HG03175 (cell line): Measurements from ENCODE around the gene CD200.
"Not testable (repeated sequence)": the region's sequence is repeated elsewhere in the genome, so short reads cannot be mapped to it uniquely, and the experiment has no call there.

Experiments
- ATAC-seq: cut with Tn5 transposase; IDR thresholded peaks from one replicate; pipeline ENCODE4 v1.9.1; 2021; ENCODE audit warnings: mild to moderate bottlenecking, moderate library complexity; ENCODE audit not compliant: unreplicated experiment

Gene CD200

DNA sequence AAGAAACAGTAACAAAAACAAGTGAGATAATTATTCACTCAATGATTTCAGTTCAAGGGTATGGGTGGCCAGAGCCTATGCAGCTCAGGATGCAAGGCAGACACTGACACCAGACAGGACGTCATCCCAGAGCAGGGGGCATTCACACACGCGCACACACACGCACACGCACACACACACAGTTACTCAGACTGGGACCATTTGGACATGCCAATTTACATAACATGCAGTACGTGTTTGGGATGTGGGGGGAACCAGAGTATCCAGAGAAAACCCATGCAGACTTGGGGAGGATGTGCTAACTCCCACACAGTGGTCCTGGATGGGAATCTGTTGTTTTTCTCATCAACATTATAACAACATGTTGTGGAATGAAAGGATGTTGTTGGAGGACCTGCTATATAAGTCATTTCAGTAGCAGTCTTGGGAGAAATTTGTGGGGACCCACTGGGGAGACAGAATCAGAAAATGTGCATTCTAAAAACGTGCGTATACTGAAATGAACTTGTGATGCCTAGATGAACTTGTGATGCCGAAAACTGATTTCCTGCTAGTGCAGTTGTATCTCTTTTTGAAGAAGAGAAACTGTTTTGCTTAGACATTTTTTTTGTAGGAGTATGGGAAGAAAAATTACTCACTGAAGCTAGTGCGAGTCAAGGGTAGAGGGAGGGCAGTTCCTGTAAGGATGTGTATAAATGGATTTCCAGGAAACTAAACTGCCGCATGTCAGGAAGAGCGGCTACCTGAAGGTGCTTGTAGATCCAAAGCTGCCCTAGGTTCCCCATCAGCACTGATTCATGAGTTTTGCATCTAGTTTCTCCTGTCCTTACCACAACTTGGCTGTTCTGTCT is 25.2 kb downstream of the CD200 start:
- no peak for ATAC-seq

- ATAC-seq: no peak
These were observed 27.6 kb downstream of the CD200 start for GRCh38 chr3:112360561-112360960.

DNA sequence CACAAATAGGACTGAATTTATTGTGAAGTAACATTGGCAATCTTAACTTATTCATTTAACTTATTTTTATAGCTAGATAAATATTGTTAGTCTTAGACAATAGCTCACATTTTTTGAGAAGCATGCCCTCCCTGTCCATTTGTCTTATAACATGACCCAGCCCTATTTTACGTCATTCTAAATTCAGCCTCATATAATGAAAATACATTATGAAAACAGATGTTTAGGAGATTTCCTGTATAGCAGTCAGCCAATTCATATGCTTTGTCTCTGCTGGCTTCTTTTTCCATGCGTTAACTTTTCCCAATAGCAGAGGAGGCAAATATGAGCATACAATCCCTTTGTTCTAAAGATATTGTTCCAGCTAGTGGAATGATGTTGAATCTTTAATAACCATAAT is 29.3 kb downstream of the CD200 start:
- no peak for ATAC-seq

GRCh38 chr3:112364291-112364690 is 31.3 kb downstream of the CD200 start:
- ATAC-seq: peak; percentile 51

DNA sequence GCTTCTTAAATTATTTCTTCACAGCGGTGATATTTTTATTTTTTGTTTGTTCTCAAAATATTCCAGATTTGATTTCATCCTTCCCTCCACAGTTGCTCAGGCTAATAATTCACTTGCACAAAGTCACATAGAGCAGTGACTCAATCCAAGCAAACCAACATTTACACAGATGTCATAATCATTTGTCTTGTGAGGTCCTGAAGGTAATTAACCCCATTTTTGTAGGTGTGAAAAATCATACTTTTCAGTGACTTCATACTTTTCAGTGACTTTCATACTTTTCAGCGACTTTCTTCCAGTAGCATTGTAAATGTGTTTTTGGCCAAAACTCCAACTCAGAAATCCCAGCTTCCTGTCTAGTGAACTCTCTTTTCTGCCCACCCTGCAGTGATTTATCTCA is 32.1 kb downstream of the CD200 start:
- no peak for ATAC-seq

DNA sequence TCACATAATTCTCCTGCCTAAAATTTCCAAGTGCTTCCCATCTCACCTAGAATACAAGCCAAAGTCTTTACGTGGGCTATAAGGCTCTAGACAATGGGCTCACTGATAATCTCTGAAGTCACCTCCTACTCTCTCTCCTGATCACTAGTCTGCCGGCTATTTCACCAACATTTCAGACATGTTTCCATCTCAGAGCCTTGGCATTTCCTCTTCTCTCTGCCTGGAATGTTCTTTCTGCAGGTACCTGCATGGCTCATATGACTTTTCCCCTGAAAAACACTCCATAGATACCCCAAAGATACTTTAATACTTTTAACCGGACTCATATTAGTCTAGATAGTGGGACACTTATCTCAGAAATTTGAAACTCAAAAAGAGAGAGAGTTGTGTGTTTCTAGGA is 32.7 kb downstream of the CD200 start:
- ATAC-seq: no peak

- ATAC-seq: no peak
These were observed 33.6 kb downstream of the CD200 start for GRCh38 chr3:112366522-112366921.

- ATAC-seq: no peak
These were observed 38.6 kb downstream of the CD200 start for GRCh38 chr3:112371569-112371968.

GRCh38 chr3:112372396-112372795 is 39.4 kb downstream of the CD200 start:
- ATAC-seq: no peak

DNA sequence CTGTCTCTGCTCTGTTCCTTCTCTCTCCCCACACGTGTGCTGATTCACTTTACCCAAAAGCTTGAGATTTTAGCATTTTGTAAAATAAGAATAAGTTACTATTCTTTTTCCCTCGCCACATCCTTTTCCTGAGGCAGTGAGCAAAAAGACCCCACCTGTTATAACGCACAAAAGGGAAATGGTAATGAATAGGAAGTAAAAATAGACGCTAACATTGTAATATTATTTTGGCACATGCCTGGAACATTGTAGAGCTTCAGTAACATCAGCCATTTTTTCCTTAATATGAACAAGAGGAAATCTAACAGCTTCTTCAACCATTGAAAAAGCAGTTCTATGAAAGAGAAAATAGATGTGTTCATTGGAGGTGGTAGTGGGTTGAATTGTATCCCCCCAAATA is 40.5 kb downstream of the CD200 start:
- ATAC-seq: no peak

GRCh38 chr3:112373924-112374323 is 41.0 kb downstream of the CD200 start:
- ATAC-seq: no peak

DNA sequence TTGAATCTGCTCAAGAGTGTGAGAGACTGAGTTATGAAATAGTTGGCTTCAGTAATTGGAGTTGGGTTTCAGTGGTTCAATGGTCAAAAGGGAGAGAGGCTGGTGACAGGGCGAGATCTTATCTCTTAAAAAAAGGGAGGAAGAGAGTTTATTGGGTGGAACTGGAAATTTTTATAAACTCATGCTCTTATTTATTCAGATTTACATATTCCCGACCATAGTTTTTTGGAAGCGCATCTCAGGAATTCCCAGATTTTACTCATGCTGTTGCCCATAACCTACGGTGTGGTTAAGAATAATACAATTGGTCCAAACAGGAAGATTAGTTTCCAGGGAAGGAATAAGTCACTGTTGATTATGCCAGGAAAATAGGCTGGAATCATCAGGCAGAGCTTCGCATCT is 41.4 kb downstream of the CD200 start:
- no peak for ATAC-seq

DNA sequence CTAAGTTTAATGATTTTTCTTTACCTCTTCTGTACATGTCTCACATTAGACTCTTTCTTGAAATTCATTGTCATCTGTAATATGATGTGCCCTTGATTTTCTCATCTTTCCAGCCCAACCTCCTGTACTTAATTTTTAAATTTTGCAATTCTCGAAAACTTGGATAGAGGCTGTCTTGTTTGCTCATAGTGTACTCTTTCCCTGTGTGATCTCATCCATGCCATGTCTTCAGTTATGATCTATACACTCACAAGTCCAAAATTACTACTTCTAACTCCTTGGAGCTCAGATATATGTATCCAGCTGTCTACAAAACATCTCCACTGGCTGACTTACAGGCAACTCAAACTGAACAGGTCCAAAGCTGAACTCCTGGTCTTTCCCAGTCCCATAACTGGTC is 42.2 kb downstream of the CD200 start:
- no peak for ATAC-seq

GRCh38 chr3:112376241-112376911 is 43.4 kb downstream of the CD200 start:
- no peak for ATAC-seq

GRCh38 chr3:112376992-112377391 is 44.0 kb downstream of the CD200 start:
- ATAC-seq: no peak

DNA sequence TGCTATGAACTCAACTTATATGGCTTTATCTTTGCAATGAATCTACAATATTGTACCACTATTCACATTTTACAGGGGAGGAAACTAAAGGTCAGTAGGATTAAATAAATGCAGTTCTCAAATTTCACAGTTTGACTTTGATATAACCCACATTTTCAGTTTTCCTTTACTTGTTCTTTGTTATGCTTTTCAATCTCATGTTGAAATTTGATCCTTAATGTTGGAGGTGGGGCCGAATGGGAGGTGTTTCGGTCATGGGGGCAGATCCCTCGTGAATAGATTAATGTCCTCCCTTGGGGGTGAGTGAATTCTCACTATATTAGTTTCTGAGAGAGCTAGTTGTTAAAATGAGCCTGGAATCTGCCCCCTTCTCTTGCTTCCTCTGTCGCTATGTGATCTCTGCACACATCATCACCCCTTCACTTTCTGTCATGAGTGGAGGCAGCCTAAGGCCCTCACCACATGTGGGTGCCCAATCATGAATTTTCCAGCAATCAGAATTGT is 44.7 kb downstream of the CD200 start:
- ATAC-seq: no peak

- not testable (repeated sequence) for ATAC-seq
These were observed 45.4 kb downstream of the CD200 start for GRCh38 chr3:112378347-112378746.

DNA sequence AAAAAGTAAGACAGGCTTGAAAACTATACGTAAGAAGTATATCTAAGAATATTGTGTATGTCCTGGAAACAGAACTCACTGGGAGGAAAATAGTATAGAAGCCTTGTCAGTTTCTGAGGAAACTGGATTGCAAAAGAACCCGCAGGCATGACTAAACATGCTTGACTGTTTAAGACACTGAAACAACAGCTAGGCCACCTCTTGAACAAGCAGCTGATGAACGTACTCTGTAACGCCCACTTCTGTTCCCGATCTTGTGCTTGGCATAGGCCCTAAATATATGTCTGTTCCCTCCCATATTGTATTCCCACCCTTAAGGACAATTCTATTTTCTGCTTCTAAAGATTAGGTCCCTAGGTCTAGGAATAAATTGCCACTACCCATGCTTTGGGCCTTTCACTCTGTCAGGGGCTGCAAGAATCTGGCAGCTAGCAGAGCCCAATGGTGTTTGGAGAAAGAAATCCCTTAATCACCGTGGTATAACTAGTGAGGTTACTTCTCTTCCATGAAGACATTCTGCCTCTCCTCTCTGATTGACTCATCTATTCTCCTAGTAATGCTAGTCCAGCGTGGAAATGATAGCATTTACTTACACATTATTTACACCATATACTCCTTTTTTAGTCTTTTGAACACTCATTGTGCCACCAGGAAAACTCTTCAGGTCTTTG is 46.2 kb downstream of the CD200 start:
- no peak for ATAC-seq

DNA sequence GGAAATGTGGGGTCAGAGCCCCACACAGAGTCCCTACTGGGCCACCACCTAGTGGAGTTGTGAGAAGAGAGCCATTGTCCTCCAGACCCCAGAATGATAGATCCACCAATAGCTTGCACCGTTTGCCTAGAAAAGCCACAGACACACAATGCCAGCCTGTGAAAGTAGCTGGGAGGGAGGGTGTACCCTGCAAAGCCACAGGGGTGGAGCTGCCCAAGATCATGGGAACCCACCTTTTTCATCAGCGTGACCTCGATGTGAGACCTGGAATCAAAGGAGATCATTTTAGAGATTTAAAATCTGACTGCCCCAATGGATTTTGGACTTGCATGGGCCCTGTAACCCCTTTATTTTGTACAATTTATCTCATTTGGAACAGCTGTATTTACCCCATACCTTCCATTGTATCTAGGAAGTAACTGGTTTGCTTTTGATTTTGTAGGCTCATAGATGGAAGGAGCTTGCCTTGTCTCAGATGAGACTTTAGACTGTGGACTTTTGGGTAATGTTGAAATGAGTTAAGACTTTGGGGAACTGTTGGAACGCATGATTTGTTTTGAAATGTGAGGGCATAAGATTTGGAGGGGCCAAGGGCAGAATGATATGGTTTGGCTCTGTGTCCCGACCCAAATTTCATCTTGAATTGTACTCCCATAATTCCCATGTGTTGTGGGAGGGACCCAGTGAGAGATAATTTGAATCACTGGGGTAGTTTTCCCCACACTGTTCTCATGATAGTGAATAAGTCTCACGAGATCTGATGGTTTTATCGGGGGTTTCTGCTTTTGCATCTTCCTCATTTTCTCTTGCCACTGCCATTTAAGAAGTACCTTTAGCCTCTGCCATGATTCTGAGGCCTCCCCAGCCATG is 49.0 kb downstream of the CD200 start:
- ATAC-seq: no peak

DNA sequence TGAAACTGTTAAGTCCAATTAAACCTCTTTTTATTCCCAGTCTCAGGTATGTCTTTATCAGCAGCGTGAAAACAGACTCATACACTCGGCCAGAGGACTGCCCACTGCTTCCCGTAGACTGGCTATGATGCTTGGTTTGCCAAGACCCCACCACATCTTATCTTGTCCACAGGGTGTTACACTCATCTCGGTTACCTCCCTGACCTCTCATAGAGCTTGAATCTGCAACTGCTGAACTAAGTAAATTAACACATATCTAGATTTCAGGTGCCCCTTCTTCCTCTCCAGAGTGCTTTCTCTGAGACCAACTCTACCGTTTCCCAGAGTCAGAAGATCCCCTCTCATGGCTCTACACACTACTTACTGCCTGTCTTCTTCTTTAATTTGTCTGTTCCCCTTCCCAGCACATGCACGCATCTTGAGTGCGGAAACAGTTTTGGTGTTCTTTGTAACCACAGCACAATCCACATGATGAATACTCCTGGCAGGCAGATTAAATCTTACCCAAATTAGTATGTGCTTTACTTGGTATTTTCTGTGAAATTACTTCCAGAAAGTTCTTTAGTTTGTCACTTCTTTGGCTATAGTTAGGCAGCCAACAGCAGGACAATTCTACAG is 49.7 kb downstream of the CD200 start:
- no peak for ATAC-seq
